H9 (cell line): Measurements from ENCODE around the gene RSU1. TPM values are rescaled to one million over a fixed set of nuclear protein-coding genes. Genes with fewer than 3 reads are reported as not detected.

Experiments used
- DNase-seq: peaks from one replicate; pipeline ENCODE4 v3.0.0-alpha.2; 2017
- H2AFZ ChIP-seq: one replicate; pipeline ENCODE4 v1.6.1; 2013; ENCODE audit warnings: mild to moderate bottlenecking, low read length, control low read depth, moderate library complexity
- H2AK5ac ChIP-seq: 2 replicates; pipeline ENCODE4 v1.6.1; 2013; ENCODE audit warnings: low read length, control low read depth, mixed read lengths; ENCODE audit not compliant: insufficient read length
- H2BK120ac ChIP-seq: one replicate; pipeline ENCODE4 v1.6.1; 2013; ENCODE audit warnings: low read depth, mild to moderate bottlenecking, low read length, control low read depth, inconsistent platforms; ENCODE audit not compliant: poor library complexity, severe bottlenecking
- H2BK12ac ChIP-seq: 2 replicates; pipeline ENCODE4 v1.6.1; 2013; ENCODE audit warnings: low read length, control low read depth, mixed read lengths, low read depth; ENCODE audit not compliant: insufficient read length
- H2BK15ac ChIP-seq: 2 replicates; pipeline ENCODE4 v1.6.1; 2013; ENCODE audit warnings: low read depth, low read length, control low read depth
- H2BK20ac ChIP-seq: one replicate; pipeline ENCODE4 v1.6.1; 2013; ENCODE audit warnings: low read depth, mild to moderate bottlenecking, low read length, control low read depth, inconsistent platforms; ENCODE audit not compliant: poor library complexity, severe bottlenecking
- H2BK5ac ChIP-seq: 2 replicates; pipeline ENCODE4 v1.6.1; 2013; ENCODE audit warnings: low read length, control low read depth, mixed read lengths; ENCODE audit not compliant: insufficient read length
- H3K14ac ChIP-seq: 2 replicates; pipeline ENCODE4 v1.6.1; 2013; ENCODE audit warnings: low read length, control low read depth; ENCODE audit not compliant: insufficient read depth
- H3K18ac ChIP-seq: 2 replicates; pipeline ENCODE4 v1.6.1; 2013; ENCODE audit warnings: low read depth, mild to moderate bottlenecking, mixed read lengths, low read length, control low read depth; ENCODE audit not compliant: insufficient read length
- H3K23ac ChIP-seq: 2 replicates; pipeline ENCODE4 v1.6.1; 2013; ENCODE audit warnings: low read length, control low read depth, mixed read lengths, low read depth; ENCODE audit not compliant: insufficient read length
- H3K23me2 ChIP-seq: 2 replicates; pipeline ENCODE4 v1.6.1; 2013; ENCODE audit warnings: low read depth, mild to moderate bottlenecking, mixed read lengths, low read length, control low read depth; ENCODE audit not compliant: insufficient read length, poor library complexity, severe bottlenecking
- H3K27ac ChIP-seq: 2 replicates; pipeline ENCODE4 v1.5.1; 2013; ENCODE audit warnings: low read length, control low read depth, mixed read lengths, low read depth; ENCODE audit not compliant: insufficient read length
- H3K27me3 ChIP-seq: 2 replicates; pipeline ENCODE4 v1.6.1; 2013; ENCODE audit warnings: low read length, control low read depth, inconsistent platforms; ENCODE audit not compliant: insufficient read depth
- H3K4ac ChIP-seq: 2 replicates; pipeline ENCODE4 v1.6.1; 2013; ENCODE audit warnings: low read depth, mild to moderate bottlenecking, control low read depth, inconsistent platforms, low read length, moderate library complexity
- H3K4me1 ChIP-seq: 2 replicates; pipeline ENCODE4 v1.6.1; 2013; ENCODE audit warnings: low read length, control low read depth, inconsistent platforms; ENCODE audit not compliant: insufficient read depth
- H3K4me2 ChIP-seq: 2 replicates; pipeline ENCODE4 v1.6.1; 2013; ENCODE audit warnings: low read length, control low read depth, mixed read lengths; ENCODE audit not compliant: insufficient read length, insufficient read depth
- H3K56ac ChIP-seq: 2 replicates; pipeline ENCODE4 v1.6.1; 2013; ENCODE audit warnings: low read depth, mild to moderate bottlenecking, mixed read lengths, low read length, control low read depth; ENCODE audit not compliant: insufficient read length
- H3K79me1 ChIP-seq: 2 replicates; pipeline ENCODE4 v1.6.1; 2013; ENCODE audit warnings: low read depth, mild to moderate bottlenecking, moderate library complexity, low read length, control low read depth, inconsistent platforms; ENCODE audit not compliant: insufficient read depth, poor library complexity, severe bottlenecking
- H3K79me2 ChIP-seq: 2 replicates; pipeline ENCODE4 v1.6.1; 2013; ENCODE audit warnings: low read length, control low read depth, inconsistent platforms; ENCODE audit not compliant: insufficient read depth
- H3K9ac ChIP-seq: 2 replicates; pipeline ENCODE4 v1.6.1; 2013; ENCODE audit warnings: low read length, control low read depth, mixed read lengths; ENCODE audit not compliant: insufficient read length; ENCODE audit errors: extremely low read depth
- H3K9me3 ChIP-seq: one replicate; pipeline ENCODE4 v1.6.1; 2013; ENCODE audit warnings: low read depth, low read length, inconsistent platforms; ENCODE audit not compliant: control insufficient read depth
- H3T11ph ChIP-seq: one replicate; pipeline ENCODE4 v1.6.1; 2013; ENCODE audit warnings: mild to moderate bottlenecking, low read length, control low read depth, inconsistent platforms
- H4K20me1 ChIP-seq: one replicate; pipeline ENCODE4 v1.6.1; 2013; ENCODE audit not compliant: control insufficient read depth, insufficient read length, insufficient read depth
- H4K5ac ChIP-seq: 2 replicates; pipeline ENCODE4 v1.6.1; 2013; ENCODE audit warnings: low read depth, mild to moderate bottlenecking, mixed read lengths, low read length, control low read depth; ENCODE audit not compliant: insufficient read length
- H4K8ac ChIP-seq: replicated peaks from 2 replicates; pipeline ENCODE4 v1.6.1; 2013; ENCODE audit warnings: low read length, control low read depth, mixed read lengths, low read depth; ENCODE audit not compliant: insufficient read length
- H4K91ac ChIP-seq: 2 replicates; pipeline ENCODE4 v1.6.1; 2013; ENCODE audit warnings: low read depth, mild to moderate bottlenecking, moderate library complexity, mixed read lengths, low read length, control low read depth; ENCODE audit not compliant: insufficient read length
- H3K27ac Mint-ChIP-seq, 3 experiments: 2 replicates in 2 of 3; 3 replicates in 1 of 3; pipeline ENCODE4 v1.8.0; 2020 to 2021; ENCODE audit warnings: mixed read lengths in 3 of 3, mild to moderate bottlenecking in 1 of 3, moderate library complexity in 1 of 3
- H3K27me3 Mint-ChIP-seq: 2 replicates; pipeline ENCODE4 v1.8.0; 2021; ENCODE audit warnings: low read depth, mild to moderate bottlenecking, moderate library complexity, mixed read lengths
- H3K36me3 Mint-ChIP-seq, 3 experiments: 2 replicates in 2 of 3; 3 replicates in 1 of 3; pipeline ENCODE4 v1.8.0; 2020 to 2021; ENCODE audit warnings: low read depth in 3 of 3, mixed read lengths in 3 of 3; ENCODE audit not compliant: insufficient read depth in 1 of 3
- H3K4me1 Mint-ChIP-seq, 2 experiments: 2 replicates each; pipeline ENCODE4 v1.8.0; 2020; ENCODE audit warnings: mixed read lengths in 2 of 2
- H3K4me3 Mint-ChIP-seq, 2 experiments: 2 replicates in 1 of 2; 3 replicates in 1 of 2; pipeline ENCODE4 v1.8.0; 2020 to 2021; ENCODE audit warnings: mild to moderate bottlenecking in 2 of 2, mixed read lengths in 2 of 2, moderate library complexity in 1 of 2
- H3K9me3 Mint-ChIP-seq, 2 experiments: 2 replicates in 1 of 2; 3 replicates in 1 of 2; pipeline ENCODE4 v1.8.0; 2020; ENCODE audit warnings: mild to moderate bottlenecking in 2 of 2, mixed read lengths in 2 of 2, moderate library complexity in 1 of 2
- WGBS: extraction: QIAGEN DNeasy Blood & Tissue Kit; methylation state at CpG from one replicate; pipeline ENCODE4 v1.1.7; 2013; ENCODE audit warnings: missing lambda C conversion rate, low lambda C conversion rate, mixed read lengths; ENCODE audit not compliant: insufficient read length; ENCODE audit errors: extremely low coverage; 5-methylcytosine and 5-hydroxymethylcytosine counted together
- total RNA-seq: library from RNA; stranded (reverse); gene quantifications from 2 replicates; pipeline ENCODE4 v1.2.1, GENCODE V29; 2021
- TF ChIP-seq, protein P1 (sequence below): fragments of 200-600 bp; sonication (generic); conservative IDR thresholded peaks from 3 replicates; pipeline ENCODE4 v1.8.0; 2021; ENCODE audit warnings: antibody characterized with exemption, mild to moderate bottlenecking

Gene RSU1
- total RNA-seq, 1 experiment from 2014 or later = 59.4 TPM

- Histone ChIP-seq H3K27ac (no peak overlapping the region), H3K9me3 (no peaks in the 10 kb centered on the region), H3K14ac (no peak overlapping the region), H3K9ac (no peak overlapping the region), H2AFZ (no peak overlapping the region), H3K23me2 (no peaks in the 10 kb centered on the region), H3T11ph (no peak overlapping the region), H2BK15ac (no peak overlapping the region), H2BK5ac (no peak overlapping the region), H4K8ac (no peak overlapping the region), H4K20me1 (no peaks in the 10 kb centered on the region), H3K23ac (no peak overlapping the region), H3K27me3 (no peaks in the 10 kb centered on the region), H2BK120ac (no peak overlapping the region), H2AK5ac (no peak overlapping the region), H3K4me1 (no peaks in the 10 kb centered on the region), H3K4me2 (no peak overlapping the region), H4K5ac (no peak overlapping the region), H2BK12ac (no peak overlapping the region), H3K4ac (no peak overlapping the region), H2BK20ac (no peak overlapping the region), H3K79me2 (no peaks in the 10 kb centered on the region), H3K18ac (no peak overlapping the region), H4K91ac (no peak overlapping the region), H3K56ac (no peak overlapping the region), H3K79me1 (no peaks in the 10 kb centered on the region)
- Mint-ChIP-seq H3K4me3 (no peak overlapping the region), H3K27ac (peak overlapping the region in 1 of 3 experiments; percentile 71; a peak in 2 of 7 replicates), H3K36me3 (no peaks in the 10 kb centered on the region; a peak in 2 of 7 replicates), H3K4me1 (peaks cover 3 to 7% of the 10 kb centered on the region in 2 experiments), H3K9me3 (no peaks in the 10 kb centered on the region), H3K27me3 (no peaks in the 10 kb centered on the region)
- no peak for DNase-seq
- WGBS = no CpG with 5 or more reads among the region's 11 CpGs
- TF ChIP-seq, protein P1, sequence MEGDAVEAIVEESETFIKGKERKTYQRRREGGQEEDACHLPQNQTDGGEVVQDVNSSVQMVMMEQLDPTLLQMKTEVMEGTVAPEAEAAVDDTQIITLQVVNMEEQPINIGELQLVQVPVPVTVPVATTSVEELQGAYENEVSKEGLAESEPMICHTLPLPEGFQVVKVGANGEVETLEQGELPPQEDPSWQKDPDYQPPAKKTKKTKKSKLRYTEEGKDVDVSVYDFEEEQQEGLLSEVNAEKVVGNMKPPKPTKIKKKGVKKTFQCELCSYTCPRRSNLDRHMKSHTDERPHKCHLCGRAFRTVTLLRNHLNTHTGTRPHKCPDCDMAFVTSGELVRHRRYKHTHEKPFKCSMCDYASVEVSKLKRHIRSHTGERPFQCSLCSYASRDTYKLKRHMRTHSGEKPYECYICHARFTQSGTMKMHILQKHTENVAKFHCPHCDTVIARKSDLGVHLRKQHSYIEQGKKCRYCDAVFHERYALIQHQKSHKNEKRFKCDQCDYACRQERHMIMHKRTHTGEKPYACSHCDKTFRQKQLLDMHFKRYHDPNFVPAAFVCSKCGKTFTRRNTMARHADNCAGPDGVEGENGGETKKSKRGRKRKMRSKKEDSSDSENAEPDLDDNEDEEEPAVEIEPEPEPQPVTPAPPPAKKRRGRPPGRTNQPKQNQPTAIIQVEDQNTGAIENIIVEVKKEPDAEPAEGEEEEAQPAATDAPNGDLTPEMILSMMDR = no peak
Observed at GRCh38 chr10:16773334-16773733, 43.9 kb downstream of the RSU1 start.
